SH-SY5Y (cell line): ENCODE data around the gene ZNF273.

Experiments
- GATA2 ChIP-seq: IDR thresholded peaks from 2 replicates; pipeline ENCODE4 v1.6.1; 2011; ENCODE audit warnings: mild to moderate bottlenecking, low read depth, low read length
- GATA3 ChIP-seq: IDR thresholded peaks from 2 replicates; pipeline ENCODE4 v1.6.1; 2011; ENCODE audit warnings: low read depth, mild to moderate bottlenecking, low read length, moderate library complexity

- TF ChIP-seq GATA2 (no peak), GATA3 (no peak)
Observed at GRCh38 chr7:64875658-64876406, 27.2 kb upstream of the ZNF273 start.
